Measurements from ENCODE around the gene VANGL2. TPM values are rescaled to one million over a fixed set of nuclear protein-coding genes. Genes with fewer than 3 reads are reported as not detected.

VANGL2 gene
- total and polyA plus RNA-seq, 2 of the 4 experiments (the other 2 are of a cell fraction) = 0.36 to 3.6 TPM

- H4K8ac ChIP-seq (ENCODE audit: low read depth in 2 of 2, low read length in 2 of 2) = no peak overlapping the region
- H3K9ac ChIP-seq (ENCODE audit: low read depth, low read length) = no peak overlapping the region
- H3K27ac ChIP-seq (ENCODE audit: insufficient read depth, low read length) = no peak overlapping the region
- no peak overlapping the region for H3K18ac ChIP-seq (ENCODE audit: low read depth, low read length)
- no peaks in the 10 kb centered on the region for H3K9me3 ChIP-seq (ENCODE audit: control insufficient read depth, insufficient read depth, low read length)
- H3K4me3 ChIP-seq (ENCODE audit: insufficient read depth, low read depth, low read length) = no peak overlapping the region
- no peaks in the 10 kb centered on the region for H3K4me1 ChIP-seq (ENCODE audit: control insufficient read depth, insufficient read depth, low read length)
- no peak overlapping the region for H3K23ac ChIP-seq (ENCODE audit: low read depth, low read length)
- no peaks in the 10 kb centered on the region for H4K20me1 ChIP-seq (ENCODE audit: insufficient read depth, low read length)
- intact Hi-C loops (cut with micrococcal nuclease) (no loop called here), dilution Hi-C loops (cut with HindIII; ENCODE audit: low sequenced_read_pairs, unreplicated experiment) (no loop called here), in situ Hi-C loops (cut with MboI; ENCODE audit: low sequenced_read_pairs) (no loop called here)
- CTCF ChIA-PET = interaction anchor here (0.6 kb wide), 1 partner anchor 32 kb away, joined by 3 read pairs; no protein-coding TSS in a partner anchor
- H2AK5ac ChIP-seq (ENCODE audit: low read depth, low read length) = no peak overlapping the region
- no peak overlapping the region for H2BK15ac ChIP-seq (ENCODE audit: low read depth, low read length)
- H3K27me3 ChIP-seq (ENCODE audit: control insufficient read depth, insufficient read depth, low read length) = no peaks in the 10 kb centered on the region
- BruUV-seq (replicated peaks) = no TSS peak
- no peak overlapping the region for H2BK5ac ChIP-seq (ENCODE audit: low read depth, low read length, poor library complexity, severe bottlenecking)
- ATAC-seq (ENCODE audit: low read depth) (no peak), DNase-seq (no peak)
- no peak overlapping the region for H2BK20ac ChIP-seq (ENCODE audit: low read depth, low read length)
- no peaks in the 10 kb centered on the region for H3K36me3 ChIP-seq (ENCODE audit: control insufficient read depth, insufficient read depth, low read length)
- H4K91ac ChIP-seq (ENCODE audit: insufficient read depth, low read depth, low read length) = no peak overlapping the region
- WGBS, 2 experiments (ENCODE audit: extremely low coverage in 2 of 2, insufficient read length in 1 of 2) = 40% methylated on average over 1 of the region's 1 CpG; no CpG with 5 or more reads in 1 of the 2 experiments
- no peak overlapping the region for H3K4me2 ChIP-seq (ENCODE audit: low read depth, low read length)
- H3K14ac ChIP-seq (replicated peaks; ENCODE audit: low read depth, low read length) = no peak overlapping the region
- H2AFZ ChIP-seq (replicated peaks; ENCODE audit: low read length, poor library complexity) = no peak overlapping the region
- no peaks in the 10 kb centered on the region for H3K79me1 ChIP-seq (ENCODE audit: low read depth in 1 of 2, low read length in 2 of 2)
- no peak overlapping the region for H3K56ac ChIP-seq (ENCODE audit: extremely low read depth, insufficient read depth, low read length)
- no peak overlapping the region for H4K5ac ChIP-seq (ENCODE audit: low read depth, low read length)
- H2AK9ac ChIP-seq (replicated peaks; ENCODE audit: low read depth, low read length, poor library complexity) = no peak overlapping the region
- no peak overlapping the region for H3K4ac ChIP-seq (ENCODE audit: low read depth, low read length)
- no peaks in the 10 kb centered on the region for H3K9me1 ChIP-seq (ENCODE audit: insufficient read depth, low read length)
- no peak for TF ChIP-seq MXI1 (IDR thresholded peaks at IDR 0.05; ENCODE audit: borderline replicate concordance, low read depth, low read length)
- TF ChIP-seq POLR2A (IDR thresholded peaks at IDR 0.05; ENCODE audit: low read depth, low read length) = no peak
- TF ChIP-seq SMC3 (IDR thresholded peaks at IDR 0.05; ENCODE audit: low read depth, low read length) = no peak
- H2BK120ac ChIP-seq (ENCODE audit: low read depth, low read length) = no peak overlapping the region
- POLR2A ChIA-PET (ENCODE audit: unreplicated experiment) = no interaction called here
These were observed 74.3 kb downstream of the VANGL2 start for GRCh38 chr1:160474392-160475242.

Small RNA genes lying within 50 kb of the gene (microRNA-seq; reads per million reads assigned to microRNA genes)
- gene RNU4-42P (ENCODE audit: insufficient read depth, insufficient read length) = not detected

Small RNA genes lying within 50 kb of the gene (small RNA-seq; reads per million reads assigned to genes)
- gene RNU4-42P = 0 reads per million in 5 experiments

Other genes with a start within 250 kb of the VANGL2 start
- not detected in 2 replicates for gene ATP1A4, start 249.0 kb upstream of the VANGL2 start, total RNA-seq (2012; rRNA removed)
- gene ATP1A4, start 249.0 kb upstream of the VANGL2 start, polyA plus RNA-seq (2012; rRNA removed) = not detected in 2 replicates
- 0.18 TPM in 1 of 2 replicates, not detected in the other for gene CASQ1, start 210.0 kb upstream of the VANGL2 start, total RNA-seq (2012; rRNA removed)
- gene CASQ1, start 210.0 kb upstream of the VANGL2 start, polyA plus RNA-seq (2012; rRNA removed) = 0.10 and 0.21 TPM in 2 replicates
- gene PEA15, start 195.2 kb upstream of the VANGL2 start, total RNA-seq (2012; rRNA removed) = 265 and 296 TPM in 2 replicates
- 710 and 754 TPM in 2 replicates for gene PEA15, start 195.2 kb upstream of the VANGL2 start, polyA plus RNA-seq (2012; rRNA removed)
- 83.3 TPM in 2 replicates for gene DCAF8, start 138.0 kb upstream of the VANGL2 start, total RNA-seq (2012; rRNA removed)
- 74.9 and 83.8 TPM in 2 replicates for gene DCAF8, start 138.0 kb upstream of the VANGL2 start, polyA plus RNA-seq (2012; rRNA removed)
- 43.3 and 67.7 TPM in 2 replicates for gene PEX19, start 115.4 kb upstream of the VANGL2 start, total RNA-seq (2012; rRNA removed)
- gene PEX19, start 115.4 kb upstream of the VANGL2 start, polyA plus RNA-seq (2012; rRNA removed) = 37.7 and 44.5 TPM in 2 replicates
- 377 and 436 TPM in 2 replicates for gene COPA, start 57.3 kb upstream of the VANGL2 start, total RNA-seq (2012; rRNA removed)
- gene COPA, start 57.3 kb upstream of the VANGL2 start, polyA plus RNA-seq (2012; rRNA removed) = 201 and 204 TPM in 2 replicates
- gene NCSTN, start 57.2 kb upstream of the VANGL2 start, total RNA-seq (2012; rRNA removed) = 46.7 and 60.2 TPM in 2 replicates
- gene NCSTN, start 57.2 kb upstream of the VANGL2 start, polyA plus RNA-seq (2012; rRNA removed) = 182 and 194 TPM in 2 replicates
- not detected in 2 replicates for gene NHLH1, start 33.5 kb upstream of the VANGL2 start, total RNA-seq (2012; rRNA removed)
- 0.14 and 0.26 TPM in 2 replicates for gene NHLH1, start 33.5 kb upstream of the VANGL2 start, polyA plus RNA-seq (2012; rRNA removed)
- not detected in 2 replicates for gene SLAMF6, start 122.7 kb downstream of the VANGL2 start, total RNA-seq (2012; rRNA removed)
- not detected in 2 replicates for gene SLAMF6, start 122.7 kb downstream of the VANGL2 start, polyA plus RNA-seq (2012; rRNA removed)
- not detected in 2 replicates for gene CD84, start 178.9 kb downstream of the VANGL2 start, total RNA-seq (2012; rRNA removed)
- not detected in 2 replicates for gene CD84, start 178.9 kb downstream of the VANGL2 start, polyA plus RNA-seq (2012; rRNA removed)
- not detected in 2 replicates for gene SLAMF1, start 246.5 kb downstream of the VANGL2 start, total RNA-seq (2012; rRNA removed)
- gene SLAMF1, start 246.5 kb downstream of the VANGL2 start, polyA plus RNA-seq (2012; rRNA removed) = not detected in 2 replicates

Measured in IMR-90 (cell line).